Measurements from ENCODE around the gene NKX2-2. TPM values are rescaled to one million over a fixed set of nuclear protein-coding genes. Genes with fewer than 3 reads are reported as not detected.

NKX2-2 gene
- total RNA-seq, 4 donors from 2014 or later = 1.7 to 3.9 (median 2.9) TPM

DNA sequence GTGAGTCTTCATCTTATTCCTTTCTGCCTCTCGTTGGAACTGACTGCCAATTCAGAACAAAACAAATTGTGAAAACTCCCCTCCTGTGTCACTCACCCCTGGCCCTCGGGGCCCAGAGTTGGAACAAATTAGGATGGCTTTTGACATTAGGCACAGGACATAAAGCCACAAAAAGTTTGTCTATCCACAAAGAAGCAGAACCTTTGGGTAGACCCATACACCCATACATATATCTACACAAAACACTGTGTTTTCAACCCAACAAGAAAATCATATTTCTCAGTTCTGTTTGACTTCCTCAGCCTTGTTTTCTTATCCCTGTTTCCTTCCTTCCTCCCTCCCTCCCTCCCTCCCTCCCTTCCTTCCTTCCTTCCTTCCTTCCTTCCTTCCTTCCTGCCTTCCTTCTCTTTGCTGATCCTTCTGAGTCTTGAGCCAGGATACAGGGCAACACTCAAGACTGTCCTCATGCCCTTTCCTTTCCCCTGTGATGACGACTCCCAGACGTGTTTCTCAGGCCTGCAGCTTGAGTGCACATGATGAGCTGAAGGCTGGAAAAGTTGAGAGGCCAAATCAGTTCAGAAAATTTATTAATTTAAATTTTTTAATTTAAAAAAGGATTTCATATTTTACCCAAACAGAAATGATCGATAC lies 41.7 kb upstream of the NKX2-2 start:
- DNase-seq = no peak
- H3K27ac ChIP-seq = no peak overlapping the region
- H3K4me3 ChIP-seq = no peak overlapping the region
- H3K36me3 ChIP-seq = no peaks in the 10 kb centered on the region
- no peaks in the 10 kb centered on the region for H3K27me3 ChIP-seq
- H3K9me3 ChIP-seq = no peaks in the 10 kb centered on the region
- no peaks in the 10 kb centered on the region for H3K4me1 ChIP-seq
- TF ChIP-seq, protein P1, sequence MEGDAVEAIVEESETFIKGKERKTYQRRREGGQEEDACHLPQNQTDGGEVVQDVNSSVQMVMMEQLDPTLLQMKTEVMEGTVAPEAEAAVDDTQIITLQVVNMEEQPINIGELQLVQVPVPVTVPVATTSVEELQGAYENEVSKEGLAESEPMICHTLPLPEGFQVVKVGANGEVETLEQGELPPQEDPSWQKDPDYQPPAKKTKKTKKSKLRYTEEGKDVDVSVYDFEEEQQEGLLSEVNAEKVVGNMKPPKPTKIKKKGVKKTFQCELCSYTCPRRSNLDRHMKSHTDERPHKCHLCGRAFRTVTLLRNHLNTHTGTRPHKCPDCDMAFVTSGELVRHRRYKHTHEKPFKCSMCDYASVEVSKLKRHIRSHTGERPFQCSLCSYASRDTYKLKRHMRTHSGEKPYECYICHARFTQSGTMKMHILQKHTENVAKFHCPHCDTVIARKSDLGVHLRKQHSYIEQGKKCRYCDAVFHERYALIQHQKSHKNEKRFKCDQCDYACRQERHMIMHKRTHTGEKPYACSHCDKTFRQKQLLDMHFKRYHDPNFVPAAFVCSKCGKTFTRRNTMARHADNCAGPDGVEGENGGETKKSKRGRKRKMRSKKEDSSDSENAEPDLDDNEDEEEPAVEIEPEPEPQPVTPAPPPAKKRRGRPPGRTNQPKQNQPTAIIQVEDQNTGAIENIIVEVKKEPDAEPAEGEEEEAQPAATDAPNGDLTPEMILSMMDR (IDR thresholded peaks at IDR 0.05) = no peak
- TF ChIP-seq POLR2A (IDR thresholded peaks at IDR 0.05) = no peak

DNA sequence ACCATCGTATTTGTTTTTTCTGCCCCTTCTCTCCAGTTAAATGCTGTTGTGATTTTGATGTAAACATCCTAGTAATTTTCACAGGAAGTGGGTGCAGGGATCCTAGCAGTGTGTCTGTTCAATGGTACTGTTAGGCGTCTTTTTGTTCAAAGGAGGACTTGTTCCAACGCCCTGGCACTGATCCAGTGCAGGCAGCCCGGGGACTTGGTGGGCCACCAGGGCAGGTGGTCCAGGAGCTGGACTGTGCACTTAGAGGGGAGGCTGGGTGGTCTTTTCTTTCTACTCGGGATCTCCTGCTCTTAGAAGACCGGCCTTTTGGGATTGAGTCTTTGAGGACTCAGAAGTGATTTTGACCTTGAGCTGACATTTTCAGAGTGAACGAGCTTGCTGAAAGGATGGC lies 41.1 kb upstream of the NKX2-2 start:
- H3K9me3 ChIP-seq = no peaks in the 10 kb centered on the region
- peak overlapping the region in 1 of 4 donors; percentile 27 for H3K27ac ChIP-seq
- DNase-seq = no peak
- H3K4me3 ChIP-seq = no peak overlapping the region
- TF ChIP-seq, protein P1 (IDR thresholded peaks at IDR 0.05) = no peak
- TF ChIP-seq POLR2A (IDR thresholded peaks at IDR 0.05) = no peak
- H3K4me1 ChIP-seq = no peaks in the 10 kb centered on the region
- no peaks in the 10 kb centered on the region for H3K36me3 ChIP-seq
- no peaks in the 10 kb centered on the region for H3K27me3 ChIP-seq

DNA sequence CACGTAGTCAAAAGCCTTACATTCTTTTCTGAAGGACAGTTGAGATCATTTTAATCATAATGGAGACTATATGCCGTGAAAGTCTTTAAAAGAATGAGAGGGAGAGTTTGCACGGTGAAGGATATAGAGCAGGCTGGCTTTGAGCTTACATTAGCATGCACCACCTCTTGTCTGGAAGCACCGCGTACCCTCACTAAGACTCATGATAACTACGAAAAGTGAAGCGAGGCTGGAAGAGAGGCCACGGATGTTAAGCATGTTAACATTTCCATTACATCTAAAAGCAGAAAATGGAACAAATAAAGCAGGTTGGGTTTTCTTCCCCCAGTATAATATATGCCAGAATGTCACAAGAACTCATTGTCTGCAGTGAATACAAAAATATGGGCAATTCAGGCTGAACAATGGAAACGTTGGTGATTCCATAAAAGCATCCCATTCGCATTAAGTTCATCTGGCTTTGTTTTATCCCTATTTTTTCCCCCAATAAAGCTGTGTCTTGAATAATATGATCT lies 40.6 kb upstream of the NKX2-2 start:
- no peak for DNase-seq
- Histone ChIP-seq H3K27ac (no peak overlapping the region), H3K36me3 (no peaks in the 10 kb centered on the region)

DNA sequence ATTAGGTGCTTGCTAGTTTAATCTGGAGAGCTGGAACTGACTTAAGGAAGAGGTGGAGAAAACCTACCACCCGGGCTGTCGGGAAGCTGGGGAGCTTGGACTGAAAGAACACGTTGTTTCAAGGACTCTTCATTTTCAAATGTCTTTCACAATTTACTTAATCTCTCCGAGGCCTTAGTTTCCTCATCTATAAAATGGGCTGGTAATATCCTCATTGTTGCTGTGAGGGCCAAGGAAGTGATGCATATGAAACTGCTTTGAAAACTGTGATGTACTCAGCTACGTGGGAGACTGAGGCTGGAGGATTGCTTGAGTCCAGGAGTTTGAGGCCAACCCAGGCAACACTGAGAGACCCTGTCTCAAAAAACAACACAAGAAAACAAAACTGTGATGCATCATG lies 36.7 kb upstream of the NKX2-2 start:
- Histone ChIP-seq H3K36me3 (no peaks in the 10 kb centered on the region), H3K27me3 (no peaks in the 10 kb centered on the region)
- DNase-seq = no peak

More for the DNA sequence above, 40.6 kb upstream of the NKX2-2 start:
- Histone ChIP-seq H3K27me3 (no peaks in the 10 kb centered on the region), H3K4me1 (no peaks in the 10 kb centered on the region), H3K9me3 (no peaks in the 10 kb centered on the region), H3K4me3 (no peak overlapping the region)
- TF ChIP-seq, protein P1 (IDR thresholded peaks at IDR 0.05) = no peak
- no peak for TF ChIP-seq POLR2A (IDR thresholded peaks at IDR 0.05)

DNA sequence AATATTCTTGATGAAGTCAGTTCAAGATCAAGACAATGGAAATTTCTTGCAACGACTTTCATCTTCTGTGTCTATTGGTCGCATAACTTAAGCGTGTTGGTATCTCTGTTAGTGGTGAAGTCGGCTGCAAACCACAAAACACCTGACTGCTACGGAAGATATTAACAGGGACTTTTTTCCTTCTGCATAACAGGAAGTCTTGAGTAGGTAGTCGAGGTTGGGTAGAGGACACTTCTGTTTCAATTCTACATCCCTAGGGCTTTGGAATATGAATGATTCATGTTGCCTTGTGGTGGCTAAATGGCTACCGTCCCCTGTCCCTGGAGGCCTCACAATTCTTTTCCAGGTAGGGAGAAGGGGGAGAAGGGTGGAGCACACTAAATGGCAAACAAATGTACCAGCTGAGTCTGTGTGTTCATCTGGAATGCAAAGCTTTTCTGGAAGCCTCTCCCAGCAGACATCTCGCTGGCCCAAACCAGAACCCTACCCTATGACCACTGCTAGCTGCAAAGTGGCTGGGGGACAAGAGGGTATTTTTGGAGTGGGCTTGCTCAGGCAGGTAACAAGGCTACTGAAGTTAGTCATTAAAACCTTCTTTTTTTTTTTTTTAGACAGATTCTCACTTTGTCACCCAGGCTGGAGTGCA lies 34.6 kb upstream of the NKX2-2 start:
- Histone ChIP-seq H3K4me1 (no peaks in the 10 kb centered on the region), H3K9me3 (no peaks in the 10 kb centered on the region), H3K27me3 (no peaks in the 10 kb centered on the region), H3K27ac (peak overlapping the region in 1 of 4 donors; percentile 27), H3K4me3 (no peak overlapping the region), H3K36me3 (no peaks in the 10 kb centered on the region)
- peak in 1 of 3 donors; percentile 45 for DNase-seq
- no peak for TF ChIP-seq POLR2A (IDR thresholded peaks at IDR 0.05)
- TF ChIP-seq, protein P1 (IDR thresholded peaks at IDR 0.05) = no peak

More for the DNA sequence above, 36.7 kb upstream of the NKX2-2 start:
- TF ChIP-seq, protein P1 (IDR thresholded peaks at IDR 0.05) = no peak
- TF ChIP-seq POLR2A (IDR thresholded peaks at IDR 0.05) = no peak
- Histone ChIP-seq H3K9me3 (no peaks in the 10 kb centered on the region), H3K27ac (no peak overlapping the region), H3K4me3 (no peak overlapping the region), H3K4me1 (no peaks in the 10 kb centered on the region)
